8988T (cell line): Measurements from ENCODE around the gene NKX1-1.

Experiments used
- DNase-seq: peaks from one replicate; pipeline ENCODE4 v3.0.0; 2011

NKX1-1 gene

DNA sequence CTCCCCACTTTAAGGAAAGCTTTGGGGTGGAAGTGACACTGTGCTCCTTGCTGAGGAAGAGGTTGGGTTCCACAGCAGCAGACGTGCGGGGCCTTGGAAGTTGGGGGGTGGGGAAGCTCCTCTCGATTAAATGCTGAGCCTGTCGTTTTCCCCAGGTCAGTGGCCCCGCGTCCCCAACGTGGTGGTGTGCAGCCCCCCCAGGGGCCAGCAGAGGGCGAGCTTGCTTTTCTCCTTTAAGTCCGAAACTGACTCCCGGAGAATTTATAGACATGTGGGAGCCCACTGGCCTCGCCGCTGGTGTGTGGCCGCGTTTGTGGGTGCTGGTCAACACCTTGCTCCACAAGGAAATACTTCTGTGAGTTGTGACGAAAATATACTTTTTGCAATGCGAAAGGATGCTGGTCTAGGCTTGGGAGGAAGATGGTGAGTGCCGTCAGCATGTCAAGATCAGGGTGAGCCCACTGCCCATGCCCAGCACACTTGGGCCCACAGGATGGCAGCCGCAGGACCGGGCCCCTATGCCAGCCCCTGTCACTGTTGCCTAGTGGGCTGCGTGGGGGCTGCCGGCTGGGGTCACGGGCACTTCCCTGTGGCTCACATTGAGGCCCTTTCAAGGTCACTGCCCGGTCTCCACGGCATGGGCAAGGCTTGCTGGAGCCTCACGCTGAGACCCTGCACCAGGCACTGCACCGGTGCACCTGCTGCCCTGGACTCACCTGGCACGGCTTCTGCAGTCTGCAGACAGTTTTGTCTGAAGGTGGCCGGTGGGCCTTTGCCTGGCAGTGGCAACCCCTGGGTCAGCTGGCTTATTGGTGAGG lies 49.9 kb downstream of the NKX1-1 start:
- DNase-seq, result peak; percentile 85

GRCh38 chr4:1355378-1355777 lies 50.9 kb downstream of the NKX1-1 start:
- no peak for DNase-seq

- DNase-seq, result no peak
Observed at GRCh38 chr4:1354983-1355275, 51.3 kb downstream of the NKX1-1 start.

GRCh38 chr4:1354136-1354982 lies 51.9 kb downstream of the NKX1-1 start:
- DNase-seq, result no peak

- DNase-seq, result no peak
Observed at GRCh38 chr4:1353186-1354055, 52.8 kb downstream of the NKX1-1 start.
